ENCODE measurements around the gene CHST6. TPM values are rescaled to one million over a fixed set of nuclear protein-coding genes. Genes with fewer than 3 reads are reported as not detected.

CHST6 gene
- total RNA-seq, 4 donors from 2014 or later, result 0.07 TPM; not detected in 3

DNA sequence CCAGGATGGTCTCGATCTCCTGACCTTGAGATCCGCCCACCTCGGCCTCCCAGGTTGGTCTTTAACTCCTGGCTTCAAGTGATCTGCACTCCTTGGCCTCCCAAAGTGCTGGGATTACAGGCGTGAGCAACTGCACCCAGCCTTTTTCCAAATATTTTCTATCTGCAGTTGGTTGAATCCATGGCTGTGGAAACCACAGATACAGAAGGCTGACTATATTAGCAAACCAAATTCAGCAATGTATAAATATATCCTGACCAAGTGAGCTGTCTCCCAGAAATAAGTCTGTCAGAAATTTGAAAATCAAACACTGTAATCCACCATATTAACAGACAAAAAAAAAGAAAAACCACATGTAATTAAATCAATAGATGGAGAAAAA is 71.5 kb downstream of the CHST6 start:
- in situ Hi-C loops (cut with MboI; ENCODE audit: low sequenced_read_pairs in 4 of 4), result loop anchor here in 1 of 4 donors (25.0 kb wide), 1 partner anchor 436 kb away; the partner anchor contains the start of genes WDR59 and ZNRF1
- Histone ChIP-seq H3K27ac (no peak overlapping the region), H3K27me3 (no peaks in the 10 kb centered on the region), H3K4me1 (peaks cover 14 to 19% of the 10 kb centered on the region in 2 donors), H3K4me3 (no peak overlapping the region), H3K36me3 (no peaks in the 10 kb centered on the region), H3K9me3 (no peaks in the 10 kb centered on the region)
- intact Hi-C loops (cut with DNase I; ENCODE audit: low total_unique reads), result no loop called here
- DNase-seq, result no peak
- no peak for ATAC-seq
- no peak for TF ChIP-seq POLR2A (IDR thresholded peaks at IDR 0.05)
- TF ChIP-seq, protein P1, sequence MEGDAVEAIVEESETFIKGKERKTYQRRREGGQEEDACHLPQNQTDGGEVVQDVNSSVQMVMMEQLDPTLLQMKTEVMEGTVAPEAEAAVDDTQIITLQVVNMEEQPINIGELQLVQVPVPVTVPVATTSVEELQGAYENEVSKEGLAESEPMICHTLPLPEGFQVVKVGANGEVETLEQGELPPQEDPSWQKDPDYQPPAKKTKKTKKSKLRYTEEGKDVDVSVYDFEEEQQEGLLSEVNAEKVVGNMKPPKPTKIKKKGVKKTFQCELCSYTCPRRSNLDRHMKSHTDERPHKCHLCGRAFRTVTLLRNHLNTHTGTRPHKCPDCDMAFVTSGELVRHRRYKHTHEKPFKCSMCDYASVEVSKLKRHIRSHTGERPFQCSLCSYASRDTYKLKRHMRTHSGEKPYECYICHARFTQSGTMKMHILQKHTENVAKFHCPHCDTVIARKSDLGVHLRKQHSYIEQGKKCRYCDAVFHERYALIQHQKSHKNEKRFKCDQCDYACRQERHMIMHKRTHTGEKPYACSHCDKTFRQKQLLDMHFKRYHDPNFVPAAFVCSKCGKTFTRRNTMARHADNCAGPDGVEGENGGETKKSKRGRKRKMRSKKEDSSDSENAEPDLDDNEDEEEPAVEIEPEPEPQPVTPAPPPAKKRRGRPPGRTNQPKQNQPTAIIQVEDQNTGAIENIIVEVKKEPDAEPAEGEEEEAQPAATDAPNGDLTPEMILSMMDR (IDR thresholded peaks at IDR 0.05 in 4 of 5, conservative IDR thresholded peaks at IDR 0.05 in 1 of 5), result no peak

Other genes with a start within 250 kb of the CHST6 start
- gene BCAR1, start 243.8 kb downstream of the CHST6 start, total RNA-seq, result 100 to 1,000 TPM; 101 to 153 (median 145) TPM
- 10 to 100 TPM; 20.4 to 28.6 (median 24.2) TPM for gene CFDP1, start 61.9 kb downstream of the CHST6 start, total RNA-seq
- 1 to 10 TPM; 7.9 to 9.8 (median 8.6) TPM for gene TMEM170A, start 30.8 kb downstream of the CHST6 start, total RNA-seq
- gene CHST5, start 40.7 kb upstream of the CHST6 start, total RNA-seq, result under 1 TPM in 1 of 4 donors, not detected in 3; 0.12 TPM
- 1 to 10 TPM in 3 of 4 donors, under 1 TPM in 1; 0.76 to 2.3 (median 1.7) TPM for gene TMEM231, start 60.8 kb upstream of the CHST6 start, total RNA-seq
- gene GABARAPL2, start 70.9 kb upstream of the CHST6 start, total RNA-seq, result 100 to 1,000 TPM in 3 of 4 donors, 10 to 100 TPM in 1; 92.2 to 137 (median 117) TPM
- 10 to 100 TPM; 14.7 to 44.8 (median 19.0) TPM for gene ADAT1, start 127.8 kb upstream of the CHST6 start, total RNA-seq
- gene KARS1, start 152.2 kb upstream of the CHST6 start, total RNA-seq, result 100 to 1,000 TPM; 183 to 251 (median 206) TPM
- 10 to 100 TPM; 44.5 to 73.6 (median 69.7) TPM for gene TERF2IP, start 152.3 kb upstream of the CHST6 start, total RNA-seq
- not detected for gene CPHXL2, start 181.6 kb upstream of the CHST6 start, total RNA-seq
- not detected for gene DUXB, start 206.0 kb upstream of the CHST6 start, total RNA-seq
- not detected for gene CPHXL, start 231.0 kb upstream of the CHST6 start, total RNA-seq